Activated CD4-positive, alpha-beta T cell treated with anti-CD3 and anti-CD28 coated beads for 1 hour (primary cell): ENCODE results near the gene CNOT1.
"Not testable (repeated sequence)": the region's sequence is repeated elsewhere in the genome, so short reads cannot be mapped to it uniquely, and the experiment has no call there.

Experiments
- DNase-seq: peaks from one replicate; pipeline ENCODE4 v3.0.0-alpha.2; 2020

Gene CNOT1

DNA sequence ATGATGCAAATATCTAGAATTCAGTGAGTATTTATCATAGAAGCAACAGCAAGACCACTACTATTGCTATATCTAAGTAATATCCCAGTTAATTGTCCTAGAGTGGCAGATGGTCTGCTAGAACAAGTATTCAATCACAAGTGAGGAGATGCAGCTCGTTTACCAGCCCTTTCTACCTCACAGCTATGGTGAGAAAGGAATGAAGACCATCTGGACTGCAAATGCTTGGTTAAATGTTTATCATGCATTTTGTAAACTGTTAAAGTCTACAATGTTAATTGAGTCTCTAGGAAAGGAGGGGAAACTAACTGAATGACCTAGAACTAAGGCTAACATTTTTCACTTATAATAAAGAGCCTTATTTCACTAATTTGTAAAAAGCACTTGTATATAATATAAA is 52.5 kb downstream of the CNOT1 start:
- DNase-seq = no peak

DNA sequence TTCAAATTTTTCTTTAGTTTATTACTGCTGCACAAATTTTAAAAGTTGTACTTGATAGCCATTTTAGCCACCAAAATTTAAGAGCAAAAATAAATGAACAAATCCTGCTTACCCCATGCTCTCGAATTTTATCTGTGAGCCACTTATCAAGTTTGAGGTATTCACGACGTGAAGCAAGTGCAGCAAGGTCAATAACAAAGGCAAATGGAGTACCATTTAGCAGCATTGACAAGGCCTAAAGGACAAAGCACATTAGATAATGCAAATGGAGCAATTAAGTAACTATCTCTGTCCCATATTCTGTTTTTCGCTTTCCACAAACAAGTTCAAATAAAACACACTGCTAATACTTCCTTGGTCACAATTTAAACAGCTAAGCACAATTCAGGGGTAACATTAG is 54.7 kb downstream of the CNOT1 start:
- no peak for DNase-seq

DNA sequence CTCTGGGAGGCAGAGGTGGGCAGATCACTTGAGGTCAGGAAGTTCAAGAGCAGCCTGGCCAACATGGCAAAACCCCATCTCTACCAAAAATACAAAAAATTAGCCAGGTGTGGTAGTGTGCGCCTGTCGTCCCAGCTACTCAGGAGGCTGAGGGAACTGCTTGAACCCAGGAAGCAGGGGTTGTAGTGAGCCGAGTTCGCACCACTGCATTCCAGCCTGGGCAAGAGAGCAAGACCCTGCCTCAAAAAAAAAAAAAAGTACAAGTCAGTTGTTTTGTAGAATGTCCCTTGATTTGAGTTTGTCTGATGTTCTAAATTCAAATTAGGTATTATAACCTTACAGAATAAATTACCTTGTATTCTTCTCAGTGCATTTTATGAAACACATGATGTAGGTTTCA is 63.9 kb downstream of the CNOT1 start:
- not testable (repeated sequence) for DNase-seq

DNA sequence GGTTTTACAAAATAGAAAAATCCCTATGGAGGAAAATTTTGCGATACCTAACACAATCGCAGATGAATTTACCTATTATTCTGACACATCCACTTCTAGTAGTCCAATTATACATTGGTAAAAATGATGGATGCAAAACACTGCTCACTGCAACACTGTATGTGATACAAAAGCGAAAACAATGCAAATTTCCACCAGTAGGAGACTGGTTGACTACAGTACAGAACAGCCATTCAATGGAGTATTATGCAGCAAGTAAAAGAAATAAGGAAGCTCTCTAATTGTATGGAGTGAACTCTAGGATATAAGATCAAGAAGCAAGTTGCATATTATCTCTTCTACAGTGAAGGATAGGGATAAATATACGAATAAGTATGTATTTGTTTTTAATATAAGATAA is 65.9 kb downstream of the CNOT1 start:
- no peak for DNase-seq

DNA sequence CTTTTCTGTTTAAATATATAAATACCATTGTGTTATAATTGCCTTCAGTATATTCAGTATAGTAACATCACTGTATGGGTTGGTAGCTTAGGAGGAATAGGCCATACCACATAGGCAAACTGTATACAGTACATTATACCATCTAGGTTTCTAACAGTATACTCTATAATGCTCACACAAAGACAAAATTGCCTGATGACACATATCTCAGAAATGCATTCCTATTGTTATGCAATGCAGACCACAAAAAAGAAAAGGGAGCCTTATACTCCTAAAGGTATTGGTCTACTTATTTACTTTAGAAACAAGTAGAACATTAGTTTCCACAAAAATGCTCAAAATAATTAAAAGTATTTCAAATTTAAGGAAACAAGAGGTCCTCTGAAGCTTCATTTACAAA is 66.4 kb downstream of the CNOT1 start:
- no peak for DNase-seq

DNA sequence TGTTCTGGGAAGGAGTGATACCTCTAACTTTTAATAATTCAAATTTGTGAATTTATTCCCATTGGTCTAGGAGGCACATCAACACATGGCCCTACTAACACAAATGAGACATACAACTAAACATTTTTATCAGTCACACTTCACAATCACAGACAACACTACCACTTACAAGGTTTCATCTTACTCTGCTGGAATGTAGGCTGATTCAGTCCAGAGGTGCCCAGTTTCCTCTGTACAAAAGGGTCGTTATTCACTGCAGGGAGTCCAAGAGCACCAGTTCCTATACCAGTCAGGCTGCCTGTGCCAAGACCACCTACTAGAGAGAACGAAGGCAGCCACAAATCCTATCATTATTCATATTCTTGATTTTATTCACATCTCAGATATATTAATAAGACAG is 72.9 kb downstream of the CNOT1 start:
- no peak for DNase-seq

DNA sequence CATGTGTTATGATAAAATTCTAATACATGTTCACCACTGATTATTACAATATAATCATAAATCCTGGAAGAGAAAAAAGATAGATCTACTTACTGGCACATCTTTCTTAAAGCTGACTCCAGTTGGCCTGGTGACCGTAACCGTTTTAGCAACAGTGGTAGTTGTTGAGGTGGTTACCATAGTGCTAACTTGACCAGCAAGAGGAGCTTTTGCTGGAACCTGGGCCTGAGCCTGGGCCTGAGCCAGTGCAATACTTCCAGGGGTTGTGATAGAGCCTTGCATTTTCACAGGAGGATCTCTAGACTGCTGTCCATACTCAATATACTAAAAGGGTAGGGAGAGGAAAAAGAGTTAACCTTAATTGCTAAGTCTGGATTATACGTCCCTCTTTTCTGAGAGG is 78.1 kb downstream of the CNOT1 start:
- DNase-seq = no peak

DNA sequence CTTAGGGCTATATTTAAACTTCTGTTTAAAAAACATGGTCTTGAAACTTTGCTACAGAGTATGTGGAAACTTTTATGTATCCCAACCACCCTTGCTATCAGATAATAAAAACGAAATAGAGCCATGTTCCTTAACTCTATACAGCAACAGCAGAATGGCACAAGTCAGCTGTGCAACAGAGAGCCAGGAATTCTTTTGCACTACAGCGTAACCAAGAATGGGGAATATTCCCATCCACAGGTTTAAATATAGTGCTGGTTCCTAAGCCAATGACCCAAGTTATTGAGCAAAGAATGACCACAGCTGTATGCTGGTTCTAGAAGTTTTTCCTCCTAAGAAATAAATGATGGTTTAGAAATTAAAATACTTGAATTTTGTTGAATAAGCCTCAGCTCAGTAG is 81.2 kb downstream of the CNOT1 start:
- no peak for DNase-seq

DNA sequence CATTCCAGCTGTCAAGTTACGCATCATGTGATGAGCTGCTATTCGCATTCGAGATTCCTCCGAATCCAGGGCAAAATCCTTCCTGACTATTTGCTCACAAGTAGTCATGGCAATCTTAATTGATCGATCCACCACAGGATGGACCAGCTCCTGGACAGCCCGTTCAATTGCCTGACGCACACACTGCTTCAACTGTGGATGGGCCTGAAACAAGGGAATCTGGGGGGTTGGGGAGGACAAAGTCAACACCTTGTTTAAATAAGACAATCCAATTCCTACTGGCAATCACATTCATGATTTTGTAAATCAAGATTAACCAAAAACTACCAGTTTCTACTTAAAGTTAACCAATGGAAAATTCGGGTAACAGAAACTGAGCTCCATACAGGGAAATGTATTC is 85.9 kb downstream of the CNOT1 start:
- DNase-seq = no peak

DNA sequence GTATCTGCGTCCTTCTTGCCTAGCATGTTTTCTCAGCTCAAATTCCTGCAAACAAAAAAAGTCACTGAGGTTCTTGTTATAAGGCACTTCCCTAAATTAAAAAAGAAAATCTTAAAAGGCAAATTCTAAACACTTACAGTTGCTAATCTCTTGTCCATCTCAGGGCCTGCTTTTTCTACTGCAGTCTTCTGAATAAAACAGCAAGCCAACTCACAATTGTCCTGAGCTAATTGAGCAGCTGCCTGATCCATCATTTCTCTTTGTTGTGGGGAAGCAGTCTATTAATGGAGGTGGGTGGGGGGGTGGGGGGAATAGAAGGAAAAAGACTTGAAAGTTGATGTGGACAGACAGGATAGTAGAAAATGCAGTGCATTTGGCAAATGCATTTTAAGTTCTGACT is 87.3 kb downstream of the CNOT1 start:
- no peak for DNase-seq

DNA sequence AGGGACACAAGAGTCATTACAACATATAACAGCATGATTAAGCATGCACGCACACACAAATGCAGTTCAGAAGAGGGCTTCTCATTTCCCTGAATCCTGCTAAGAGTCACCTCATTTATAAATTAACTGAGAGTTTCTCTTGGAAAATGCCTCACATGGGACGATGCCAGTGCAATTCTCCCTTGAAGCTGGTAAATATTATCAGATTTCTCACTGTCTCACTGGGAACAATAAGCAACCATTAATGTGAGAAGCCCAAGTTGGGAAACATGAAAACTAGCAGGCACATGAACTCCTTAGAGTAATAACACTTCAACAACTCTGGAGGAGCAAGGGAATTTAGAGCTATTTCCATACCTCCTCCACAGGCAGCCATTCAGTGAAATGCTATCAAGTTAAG is 87.9 kb downstream of the CNOT1 start:
- no peak for DNase-seq

DNA sequence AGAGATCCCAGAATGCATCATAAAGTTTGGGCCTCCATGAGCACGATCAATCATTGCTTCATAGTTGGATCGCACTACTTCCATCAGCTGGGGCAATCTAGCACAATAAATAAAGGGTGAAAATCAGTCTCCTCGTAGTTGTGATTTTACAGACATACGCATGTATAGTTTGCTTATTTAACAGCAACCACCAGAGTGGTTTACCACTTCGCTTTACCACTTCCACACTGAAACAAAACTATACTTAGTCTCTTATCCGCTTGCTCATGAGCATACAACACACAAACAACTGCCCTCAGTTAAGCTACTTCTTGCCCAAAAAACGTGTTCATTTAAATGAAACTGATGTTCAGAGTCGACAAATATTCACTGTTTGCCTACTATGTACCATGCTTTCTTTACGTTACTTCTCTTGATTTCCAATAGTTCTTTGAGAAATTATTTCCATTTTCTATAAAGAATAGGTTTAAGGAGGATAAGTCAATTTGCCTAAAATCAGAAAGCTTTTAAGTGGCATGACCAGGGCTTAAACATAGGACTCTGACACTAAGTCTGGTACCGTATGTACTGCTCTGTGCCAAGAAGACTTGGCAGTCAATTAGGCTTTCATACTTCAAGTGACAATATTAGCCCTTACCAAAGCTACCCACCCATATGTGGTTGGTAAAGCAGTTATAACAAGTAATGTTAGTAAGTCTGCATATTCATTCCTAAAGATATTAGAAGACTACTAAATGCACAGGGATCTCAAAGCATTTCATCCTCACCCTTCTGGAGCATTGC is 92.3 kb downstream of the CNOT1 start:
- no peak for DNase-seq

DNA sequence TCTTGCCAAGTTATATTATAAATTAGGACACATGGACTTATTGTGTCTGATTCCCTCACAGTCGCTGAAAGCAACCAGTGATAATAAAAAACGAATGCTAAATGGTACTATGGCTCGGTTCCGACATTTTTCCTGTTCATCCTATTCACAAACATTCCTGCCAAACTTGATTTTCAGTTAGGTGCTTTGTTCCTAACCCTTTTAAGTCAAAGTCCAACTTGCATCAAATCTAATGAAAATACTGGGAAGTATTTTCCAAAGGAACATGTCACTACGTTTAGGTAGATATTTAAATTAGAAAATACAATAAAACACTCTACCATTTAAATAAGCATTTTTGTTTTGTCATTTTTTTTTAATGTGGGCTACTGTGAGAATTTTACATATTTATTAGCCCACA is 93.3 kb downstream of the CNOT1 start:
- DNase-seq = no peak

DNA sequence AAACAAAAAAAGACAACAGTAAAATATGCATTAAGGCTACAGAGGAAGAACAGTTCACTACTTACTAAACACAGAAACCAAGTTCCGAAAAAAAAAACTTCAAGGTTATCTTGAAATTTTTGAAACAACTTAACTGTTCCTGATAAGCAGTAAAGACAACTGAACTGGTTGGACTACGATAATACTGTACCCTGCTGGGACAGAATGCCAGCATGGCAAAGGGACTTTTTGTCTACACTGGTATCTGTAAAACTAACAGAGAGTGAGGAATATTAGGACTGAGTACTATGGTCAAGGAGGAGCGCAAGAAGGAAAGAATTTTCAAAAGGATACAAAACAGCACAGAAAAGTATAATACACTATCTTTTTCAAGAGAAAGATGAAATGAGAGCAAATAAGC is 94.5 kb downstream of the CNOT1 start:
- DNase-seq = no peak

DNA sequence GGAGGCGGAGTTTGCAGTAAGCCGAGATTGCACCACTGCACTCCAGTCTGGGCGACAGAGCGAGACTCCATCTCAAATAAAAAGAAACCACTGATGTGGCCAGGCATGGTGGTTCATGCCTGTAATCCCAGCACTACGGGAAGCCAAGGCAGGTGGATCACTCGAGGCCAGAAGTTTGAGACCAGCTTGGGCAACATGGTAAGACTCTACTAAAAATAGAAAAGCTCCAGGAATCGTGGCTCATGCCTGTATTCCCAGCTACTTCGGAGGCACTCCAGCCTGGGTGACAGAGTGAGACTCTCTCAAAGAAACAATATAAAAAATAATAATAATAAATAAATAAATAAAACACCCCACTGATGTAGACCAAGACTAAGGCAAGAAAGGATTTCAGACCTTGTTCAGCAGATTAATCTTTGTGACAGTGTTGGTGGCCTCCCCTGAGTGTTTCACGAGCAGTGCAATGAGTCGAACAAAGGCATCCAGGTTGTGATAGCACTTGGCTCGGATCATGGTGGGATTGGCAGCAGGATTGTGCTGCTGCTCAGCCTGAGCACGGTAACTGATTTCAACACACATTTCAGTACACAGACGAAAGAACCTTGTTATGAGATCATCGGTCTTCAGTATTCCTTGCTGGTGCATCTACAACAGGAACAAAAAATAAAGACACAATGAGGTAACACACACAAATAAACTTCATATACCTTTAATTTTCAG is 95.7 kb downstream of the CNOT1 start:
- DNase-seq = no peak

DNA sequence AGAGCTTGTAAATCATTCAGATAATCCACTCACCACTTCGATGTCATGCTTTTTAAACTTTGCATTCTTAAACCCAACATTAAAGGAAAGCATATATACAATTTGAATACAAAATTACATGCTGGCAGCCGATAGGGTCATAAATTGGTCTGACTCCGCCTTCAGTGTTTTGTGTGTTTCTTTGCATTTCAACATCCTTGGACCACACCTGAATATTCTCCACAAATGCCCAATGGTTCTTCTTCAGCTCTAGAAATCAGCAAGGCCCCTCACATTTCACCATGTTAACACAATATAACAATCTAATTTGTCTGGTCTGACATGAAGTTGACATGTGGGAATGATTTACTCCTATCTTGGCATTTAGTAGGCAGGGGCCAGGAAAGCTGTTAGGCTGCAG is 97.2 kb downstream of the CNOT1 start:
- no peak for DNase-seq

DNA sequence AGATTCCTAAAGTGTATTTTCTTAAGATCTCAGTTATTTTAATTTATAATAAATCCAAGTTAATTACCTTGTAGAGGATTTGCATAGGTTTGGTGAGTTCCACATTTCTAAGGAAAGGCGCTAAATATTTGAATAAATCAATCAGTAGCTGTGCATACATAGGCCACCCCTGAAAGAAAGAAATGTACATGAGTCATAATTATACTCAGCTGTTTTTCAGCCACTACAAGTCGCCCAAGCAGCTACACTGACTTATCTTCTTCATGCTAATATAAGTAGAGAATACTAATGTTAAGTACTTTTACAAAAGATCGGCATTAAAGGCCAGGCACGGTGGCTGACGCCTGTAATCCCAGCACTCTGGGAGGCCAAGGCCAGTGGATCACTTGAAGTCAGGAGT is 99.4 kb downstream of the CNOT1 start:
- DNase-seq = no peak

DNA sequence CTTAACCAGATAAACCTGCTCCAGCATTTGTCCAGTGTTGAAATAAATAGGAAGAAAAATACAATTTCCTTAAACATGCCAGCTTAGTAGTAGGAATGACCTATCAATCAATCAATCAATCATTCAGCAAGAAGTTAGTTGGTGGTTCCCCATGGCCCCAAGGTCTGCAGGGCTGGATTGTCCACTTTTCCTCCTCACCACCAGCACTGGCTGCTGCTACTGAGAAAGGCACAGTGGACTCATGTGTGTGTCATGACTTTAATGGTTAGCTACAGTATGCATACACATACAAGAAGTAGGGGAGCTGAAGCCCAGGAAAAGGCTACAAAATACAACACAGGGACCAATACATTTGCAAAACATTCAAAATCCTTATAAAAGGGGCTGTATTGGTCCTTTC is 109.9 kb downstream of the CNOT1 start:
- no peak for DNase-seq

DNA sequence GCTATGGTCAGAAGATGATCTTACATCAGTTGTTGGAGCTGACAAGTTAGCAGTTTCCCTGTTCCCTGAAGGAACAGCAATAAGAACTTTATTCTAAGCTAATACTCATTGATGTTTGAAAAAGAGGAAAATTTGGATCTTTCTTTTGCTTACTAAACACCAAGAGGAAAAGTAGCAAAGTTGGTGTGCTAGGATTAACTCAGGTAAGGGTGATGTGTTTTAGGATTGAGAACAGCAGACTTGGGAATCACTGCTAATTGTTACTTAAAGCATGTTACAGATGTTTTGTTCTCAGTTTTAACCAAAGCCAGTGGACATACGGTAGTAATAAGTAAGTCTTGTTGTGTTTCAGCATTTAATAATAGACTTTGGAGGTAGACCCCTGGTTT is 110.7 kb downstream of the CNOT1 start:
- DNase-seq = no peak

DNA sequence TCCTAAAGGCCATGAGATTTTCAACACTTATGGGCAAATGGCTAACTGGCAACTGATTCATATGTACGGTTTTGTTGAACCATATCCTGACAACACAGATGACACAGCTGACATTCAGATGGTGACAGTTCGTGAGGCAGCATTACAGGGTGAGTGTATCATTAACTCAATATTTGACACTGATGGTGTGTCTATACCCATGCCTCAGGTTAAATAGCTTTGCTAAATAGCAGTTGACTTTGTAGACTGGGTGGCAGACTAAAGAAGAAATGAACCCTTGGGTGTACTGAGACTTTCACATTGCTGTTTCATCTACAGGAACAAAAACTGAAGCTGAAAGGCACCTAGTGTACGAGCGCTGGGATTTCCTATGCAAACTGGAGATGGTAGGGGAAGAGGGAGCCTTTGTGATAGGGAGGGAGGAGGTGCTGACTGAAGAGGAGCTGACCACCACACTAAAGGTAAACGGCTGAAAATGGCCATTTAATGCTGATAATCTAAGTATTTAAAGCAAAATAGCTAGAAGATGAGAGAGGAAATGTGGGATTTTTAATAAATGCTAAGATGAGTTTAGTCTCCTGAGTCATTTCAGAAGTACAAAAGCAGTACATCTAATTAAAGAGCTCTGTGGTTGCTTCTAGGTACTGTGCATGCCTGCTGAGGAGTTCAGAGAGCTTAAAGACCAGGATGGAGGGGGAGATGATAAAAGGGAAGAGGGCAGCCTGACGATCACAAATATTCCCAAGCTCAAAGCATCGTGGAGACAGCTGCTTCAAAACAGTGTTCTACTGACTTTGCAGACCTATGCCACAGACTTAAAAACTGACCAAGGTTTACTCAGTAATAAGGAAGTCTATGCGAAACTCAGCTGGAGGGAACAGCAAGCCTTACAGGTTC is 111.3 kb downstream of the CNOT1 start:
- no peak for DNase-seq

DNA sequence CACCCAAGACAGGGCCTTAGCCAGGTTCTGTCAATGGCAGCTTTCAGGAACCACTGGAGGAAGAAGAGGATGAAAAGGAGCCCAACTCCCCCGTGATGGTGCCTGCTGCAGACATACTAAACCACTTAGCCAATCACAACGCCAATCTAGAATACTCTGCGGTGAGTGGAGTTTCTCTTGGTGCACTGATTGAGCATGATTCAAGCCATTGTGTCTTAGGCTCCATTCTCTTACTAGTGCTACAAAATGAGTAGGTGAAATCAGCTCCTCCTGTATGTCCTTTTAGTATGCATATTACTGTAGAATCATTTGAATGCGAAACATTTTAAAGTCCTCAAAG is 112.9 kb downstream of the CNOT1 start:
- no peak for DNase-seq

DNA sequence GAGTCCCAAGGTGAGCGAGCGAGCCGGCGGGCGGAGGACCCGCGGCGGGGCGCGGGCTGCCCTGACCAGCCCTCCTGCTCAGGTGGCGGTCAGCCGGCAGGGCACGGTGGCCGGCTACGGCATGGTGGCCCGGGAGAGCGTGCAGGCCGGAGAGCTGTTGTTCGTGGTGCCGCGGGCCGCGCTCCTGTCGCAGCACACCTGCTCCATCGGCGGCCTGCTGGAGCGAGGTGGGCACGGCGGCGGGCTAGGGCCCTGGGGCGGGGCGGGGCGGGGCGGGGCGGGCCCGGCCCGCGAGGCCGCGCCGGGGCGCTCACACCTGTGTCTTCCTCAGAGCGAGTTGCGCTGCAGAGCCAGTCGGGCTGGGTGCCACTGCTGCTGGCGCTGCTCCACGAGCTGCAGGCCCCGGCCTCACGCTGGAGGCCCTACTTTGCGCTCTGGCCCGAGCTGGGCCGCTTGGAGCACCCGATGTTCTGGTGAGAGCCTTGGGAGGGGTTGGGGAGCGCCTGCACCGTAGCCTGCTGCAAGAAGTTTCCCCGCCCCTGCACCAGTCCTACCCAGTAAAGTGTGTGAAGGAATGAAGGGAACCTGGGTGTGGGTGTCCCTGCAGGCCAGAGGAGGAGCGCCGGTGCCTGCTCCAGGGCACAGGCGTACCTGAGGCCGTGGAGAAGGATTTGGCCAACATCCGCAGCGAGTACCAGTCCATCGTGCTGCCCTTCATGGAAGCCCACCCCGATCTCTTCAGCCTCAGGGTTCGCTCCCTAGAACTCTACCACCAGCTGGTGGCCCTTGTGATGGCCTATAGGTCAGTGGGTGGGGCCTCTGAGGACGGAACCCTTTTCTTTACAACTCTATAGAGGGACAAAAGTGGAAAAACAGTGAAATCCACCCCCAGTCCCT is 113.5 kb downstream of the CNOT1 start:
- DNase-seq = no peak
